Right lobe of liver (tissue), 4 donors: ENCODE measurements around the gene SH3BGRL2.

ENCODE experiments used
- POLR2A ChIP-seq: fragments of 450-650 bp; IDR thresholded peaks from one replicate; pipeline ENCODE4 v1.6.1; 2017; ENCODE audit warnings: antibody characterized with exemption, mild to moderate bottlenecking
- TF ChIP-seq, protein P1 (sequence below), 4 donors: fragments of 200-600 bp in 3 of 4; fragments of 450-650 bp in 1 of 4; IDR thresholded peaks; one replicate each; pipeline versions ENCODE4 v1.5.1 to v1.8.0; 2016 to 2022; ENCODE audit warnings: antibody characterized with exemption in 4 of 4, mild to moderate bottlenecking in 2 of 4
- donor health status: DM: no; HTN: no; CAD: no.
- donor health status: DM: no; HTN: no; CAD: no.
- donor health status: DM: no; HTN: yes; CAD: no.

DNA sequence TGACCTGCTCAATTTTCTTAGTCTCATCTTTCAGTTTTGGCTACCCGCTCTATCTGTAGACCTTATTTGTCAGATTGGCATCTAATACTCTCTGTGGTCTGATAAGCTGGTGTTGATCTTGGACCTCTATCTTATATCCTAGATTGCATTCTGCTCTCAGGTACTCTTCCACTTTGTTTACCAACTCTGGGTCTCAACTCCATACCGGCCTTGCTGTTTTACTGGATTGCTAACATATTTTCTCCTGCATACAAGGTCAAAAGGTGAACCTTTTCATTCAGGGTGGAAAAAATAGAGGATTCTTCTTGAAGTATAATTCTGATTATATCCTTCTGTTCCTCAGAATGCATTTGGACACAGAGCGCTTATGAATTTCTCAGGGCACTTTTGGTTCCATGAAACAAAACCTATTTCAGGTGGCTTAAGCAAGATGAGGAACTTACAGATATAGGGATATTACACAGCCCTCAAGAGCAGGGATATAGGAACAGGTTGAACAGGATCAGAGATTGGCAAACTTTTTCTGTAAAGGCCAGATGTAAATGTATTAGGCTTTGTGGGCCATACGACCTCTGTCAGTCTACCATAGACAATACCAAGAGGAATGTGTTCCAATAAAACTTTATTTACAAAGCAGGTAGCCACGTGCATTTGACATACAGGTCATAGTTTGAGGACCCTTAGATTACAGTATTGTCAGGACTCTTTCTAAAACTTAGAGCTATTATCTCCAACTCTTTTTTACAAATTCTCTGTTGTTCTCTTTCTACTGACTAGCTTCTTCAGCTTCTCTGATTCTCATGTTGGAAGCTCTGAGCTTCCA lies 2.5 kb upstream of the SH3BGRL2 start:
- no peak for TF ChIP-seq POLR2A
- TF ChIP-seq, protein P1, sequence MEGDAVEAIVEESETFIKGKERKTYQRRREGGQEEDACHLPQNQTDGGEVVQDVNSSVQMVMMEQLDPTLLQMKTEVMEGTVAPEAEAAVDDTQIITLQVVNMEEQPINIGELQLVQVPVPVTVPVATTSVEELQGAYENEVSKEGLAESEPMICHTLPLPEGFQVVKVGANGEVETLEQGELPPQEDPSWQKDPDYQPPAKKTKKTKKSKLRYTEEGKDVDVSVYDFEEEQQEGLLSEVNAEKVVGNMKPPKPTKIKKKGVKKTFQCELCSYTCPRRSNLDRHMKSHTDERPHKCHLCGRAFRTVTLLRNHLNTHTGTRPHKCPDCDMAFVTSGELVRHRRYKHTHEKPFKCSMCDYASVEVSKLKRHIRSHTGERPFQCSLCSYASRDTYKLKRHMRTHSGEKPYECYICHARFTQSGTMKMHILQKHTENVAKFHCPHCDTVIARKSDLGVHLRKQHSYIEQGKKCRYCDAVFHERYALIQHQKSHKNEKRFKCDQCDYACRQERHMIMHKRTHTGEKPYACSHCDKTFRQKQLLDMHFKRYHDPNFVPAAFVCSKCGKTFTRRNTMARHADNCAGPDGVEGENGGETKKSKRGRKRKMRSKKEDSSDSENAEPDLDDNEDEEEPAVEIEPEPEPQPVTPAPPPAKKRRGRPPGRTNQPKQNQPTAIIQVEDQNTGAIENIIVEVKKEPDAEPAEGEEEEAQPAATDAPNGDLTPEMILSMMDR (IDR thresholded peaks at IDR 0.05): no peak
